ENCODE data around the gene SPTLC3. TPM values are rescaled to one million over a fixed set of nuclear protein-coding genes. Genes with fewer than 3 reads are reported as not detected.
"Not testable (repeated sequence)": the region's sequence is repeated elsewhere in the genome, so short reads cannot be mapped to it uniquely, and the experiment has no call there.

Gene SPTLC3
- total RNA-seq, 4 donors from 2014 or later: 15.9 to 21.9 (median 18.7) TPM

DNA sequence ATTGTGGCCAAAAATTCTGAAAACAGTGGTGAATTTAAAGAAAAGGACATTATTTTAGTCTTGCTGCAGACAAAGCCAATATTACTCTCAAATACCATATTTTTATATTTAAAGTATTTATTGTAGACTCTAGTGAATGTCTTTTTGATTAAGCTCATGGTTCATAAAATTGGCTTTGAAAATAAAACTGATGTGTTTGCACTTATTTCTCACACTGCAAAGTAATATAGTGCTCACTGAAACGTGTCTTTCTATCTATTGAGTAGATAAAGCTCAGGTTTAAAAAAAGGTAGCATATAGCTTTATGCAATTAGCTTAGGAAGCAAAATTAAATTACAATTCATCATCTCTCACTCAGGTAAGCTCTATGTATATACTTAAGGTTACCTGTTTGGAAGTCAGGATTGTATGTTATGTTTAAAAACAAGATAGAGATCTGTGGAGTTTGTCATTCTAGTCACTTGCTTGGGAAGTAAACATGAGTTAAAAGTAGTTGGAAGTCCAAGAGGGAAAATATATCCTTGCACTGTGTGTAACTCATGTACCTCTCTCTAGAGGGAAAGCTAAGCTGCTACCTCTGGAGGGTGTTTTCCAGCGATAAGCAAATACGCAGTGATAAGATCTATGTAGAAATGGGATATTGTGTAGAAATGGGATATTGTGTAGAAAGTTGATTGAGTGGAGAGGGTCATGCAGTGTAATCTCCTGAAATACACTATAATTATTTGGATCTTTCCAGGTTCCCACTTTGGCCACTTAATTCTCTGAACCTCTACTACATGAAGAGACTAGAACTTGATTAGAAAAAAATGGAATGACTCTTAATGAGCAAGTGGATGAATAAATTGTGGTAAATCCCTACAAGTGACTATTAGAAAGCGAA lies 29.9 kb upstream of the SPTLC3 start:
- TF ChIP-seq, protein P1, sequence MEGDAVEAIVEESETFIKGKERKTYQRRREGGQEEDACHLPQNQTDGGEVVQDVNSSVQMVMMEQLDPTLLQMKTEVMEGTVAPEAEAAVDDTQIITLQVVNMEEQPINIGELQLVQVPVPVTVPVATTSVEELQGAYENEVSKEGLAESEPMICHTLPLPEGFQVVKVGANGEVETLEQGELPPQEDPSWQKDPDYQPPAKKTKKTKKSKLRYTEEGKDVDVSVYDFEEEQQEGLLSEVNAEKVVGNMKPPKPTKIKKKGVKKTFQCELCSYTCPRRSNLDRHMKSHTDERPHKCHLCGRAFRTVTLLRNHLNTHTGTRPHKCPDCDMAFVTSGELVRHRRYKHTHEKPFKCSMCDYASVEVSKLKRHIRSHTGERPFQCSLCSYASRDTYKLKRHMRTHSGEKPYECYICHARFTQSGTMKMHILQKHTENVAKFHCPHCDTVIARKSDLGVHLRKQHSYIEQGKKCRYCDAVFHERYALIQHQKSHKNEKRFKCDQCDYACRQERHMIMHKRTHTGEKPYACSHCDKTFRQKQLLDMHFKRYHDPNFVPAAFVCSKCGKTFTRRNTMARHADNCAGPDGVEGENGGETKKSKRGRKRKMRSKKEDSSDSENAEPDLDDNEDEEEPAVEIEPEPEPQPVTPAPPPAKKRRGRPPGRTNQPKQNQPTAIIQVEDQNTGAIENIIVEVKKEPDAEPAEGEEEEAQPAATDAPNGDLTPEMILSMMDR (IDR thresholded peaks at IDR 0.05): no peak
- TF ChIP-seq POLR2A (IDR thresholded peaks at IDR 0.05): no peak

DNA sequence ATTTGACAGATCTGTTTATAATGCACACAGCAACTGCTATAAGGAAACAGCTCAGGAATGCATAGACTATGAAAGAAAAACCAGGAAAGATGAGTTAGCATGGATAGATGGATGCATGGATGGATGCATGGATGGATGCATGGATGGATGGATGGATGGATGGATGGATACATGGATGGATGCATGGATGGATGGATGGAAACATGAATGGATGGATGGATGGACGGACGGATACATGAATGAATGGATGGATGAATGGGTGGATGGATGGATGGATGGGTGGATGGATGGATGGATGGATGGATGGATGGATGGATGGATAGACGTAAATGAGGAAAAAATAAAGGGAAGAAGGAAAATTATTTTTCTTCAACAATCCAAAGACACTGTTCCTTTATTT lies 29.1 kb upstream of the SPTLC3 start:
- not testable (repeated sequence) for H3K27ac ChIP-seq, H3K4me1 ChIP-seq, DNase-seq, H3K4me3 ChIP-seq, H3K9me3 ChIP-seq, H3K27me3 ChIP-seq, H3K36me3 ChIP-seq

More for the DNA sequence above, 29.9 kb upstream of the SPTLC3 start:
- no peaks in the 10 kb centered on the region for H3K36me3 ChIP-seq
- no peaks in the 10 kb centered on the region for H3K27me3 ChIP-seq
- DNase-seq: no peak
- no peaks in the 10 kb centered on the region for H3K9me3 ChIP-seq
- H3K4me3 ChIP-seq: no peak overlapping the region
- no peak overlapping the region for H3K27ac ChIP-seq
- peaks cover 0 to 6% (median 0%) of the 10 kb centered on the region in 4 donors for H3K4me1 ChIP-seq

DNA sequence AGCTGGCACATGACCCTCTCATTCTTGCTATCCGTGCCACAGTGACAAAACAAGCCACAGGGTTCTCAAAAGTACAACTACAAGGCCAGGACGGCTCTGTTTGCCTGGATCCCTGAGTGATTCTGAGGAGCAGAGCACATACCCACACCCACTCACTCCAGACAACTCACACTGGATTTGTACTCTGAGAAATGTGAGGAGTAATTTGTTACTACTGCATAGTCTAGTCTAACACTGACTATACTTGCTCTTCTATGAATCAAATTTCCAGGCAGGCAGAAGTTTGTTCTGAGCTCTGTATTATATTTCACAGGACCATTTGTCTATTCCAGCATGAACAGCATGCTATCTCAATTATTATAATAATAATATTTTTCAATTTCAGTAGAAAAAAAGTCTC lies 26.7 kb upstream of the SPTLC3 start:
- DNase-seq: no peak

DNA sequence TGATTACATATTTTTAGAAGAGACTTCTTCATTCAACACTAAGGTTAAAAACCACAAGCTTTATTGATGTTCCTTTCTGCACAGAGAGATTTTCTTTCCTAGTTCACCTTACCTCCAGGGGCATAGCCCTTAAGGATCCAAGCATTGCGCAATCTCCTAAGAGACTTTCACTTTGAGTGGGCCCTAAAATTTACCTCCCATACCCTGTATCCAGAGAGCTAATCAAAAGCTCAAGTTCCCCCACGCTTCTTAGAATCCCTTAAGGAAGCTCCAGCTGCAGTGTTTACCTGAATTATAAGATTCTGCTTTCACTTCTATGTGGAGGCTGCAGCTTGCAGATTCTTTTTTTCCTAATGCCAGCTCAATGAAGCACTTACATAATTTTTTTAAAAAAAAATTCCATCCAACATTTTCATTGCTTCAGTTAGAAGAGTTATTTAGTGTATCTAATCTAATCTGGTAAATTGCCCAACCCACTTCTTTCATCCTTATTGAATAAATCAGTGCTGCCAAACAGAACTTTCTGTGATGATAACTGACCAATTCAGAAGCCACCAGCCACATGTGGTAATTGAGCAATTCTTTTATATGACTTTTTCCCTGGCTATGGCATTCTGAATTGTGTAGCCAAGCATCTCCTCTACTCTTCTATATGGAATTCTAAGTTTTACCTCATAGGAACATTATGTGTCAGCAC lies 24.6 kb upstream of the SPTLC3 start:
- H3K9me3 ChIP-seq: no peaks in the 10 kb centered on the region
- H3K36me3 ChIP-seq: no peaks in the 10 kb centered on the region
- no peak overlapping the region for H3K4me3 ChIP-seq
- no peak overlapping the region for H3K27ac ChIP-seq
- TF ChIP-seq POLR2A (IDR thresholded peaks at IDR 0.05): no peak
- TF ChIP-seq, protein P1 (IDR thresholded peaks at IDR 0.05): no peak
- no peak for DNase-seq
- no peaks in the 10 kb centered on the region for H3K27me3 ChIP-seq
- no peaks in the 10 kb centered on the region for H3K4me1 ChIP-seq

More for the DNA sequence above, 26.7 kb upstream of the SPTLC3 start:
- Histone ChIP-seq H3K36me3 (no peaks in the 10 kb centered on the region), H3K27ac (no peak overlapping the region), H3K4me3 (no peak overlapping the region), H3K4me1 (peaks cover 0 to 6% (median 0%) of the 10 kb centered on the region in 4 donors), H3K9me3 (no peaks in the 10 kb centered on the region), H3K27me3 (no peaks in the 10 kb centered on the region)
- TF ChIP-seq POLR2A (IDR thresholded peaks at IDR 0.05): no peak
- TF ChIP-seq, protein P1 (IDR thresholded peaks at IDR 0.05): no peak

DNA sequence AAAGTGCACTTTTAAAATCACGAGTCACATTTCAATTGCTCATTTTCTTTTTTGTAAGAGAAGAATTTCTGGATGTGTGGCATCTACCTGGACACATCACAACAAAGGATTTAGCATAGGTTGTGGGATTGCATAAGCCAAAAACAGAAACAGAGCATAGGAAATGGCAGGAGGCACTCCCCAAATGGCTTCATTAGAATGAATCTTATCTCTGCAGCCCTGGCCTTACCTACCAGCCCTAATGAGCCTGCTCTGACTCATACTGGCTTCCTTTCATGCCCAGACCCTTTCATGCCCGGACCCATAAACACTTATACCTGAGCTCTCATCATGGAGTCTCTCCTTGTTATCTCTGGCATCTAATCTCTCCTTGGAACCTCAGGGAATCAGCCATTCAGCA lies 23.9 kb upstream of the SPTLC3 start:
- DNase-seq: no peak
- H3K27ac ChIP-seq: no peak overlapping the region
- TF ChIP-seq, protein P1 (IDR thresholded peaks at IDR 0.05): no peak
- TF ChIP-seq POLR2A (IDR thresholded peaks at IDR 0.05): no peak
- H3K9me3 ChIP-seq: no peaks in the 10 kb centered on the region
- no peaks in the 10 kb centered on the region for H3K27me3 ChIP-seq
- no peaks in the 10 kb centered on the region for H3K4me1 ChIP-seq
- no peaks in the 10 kb centered on the region for H3K36me3 ChIP-seq
- H3K4me3 ChIP-seq: no peak overlapping the region

DNA sequence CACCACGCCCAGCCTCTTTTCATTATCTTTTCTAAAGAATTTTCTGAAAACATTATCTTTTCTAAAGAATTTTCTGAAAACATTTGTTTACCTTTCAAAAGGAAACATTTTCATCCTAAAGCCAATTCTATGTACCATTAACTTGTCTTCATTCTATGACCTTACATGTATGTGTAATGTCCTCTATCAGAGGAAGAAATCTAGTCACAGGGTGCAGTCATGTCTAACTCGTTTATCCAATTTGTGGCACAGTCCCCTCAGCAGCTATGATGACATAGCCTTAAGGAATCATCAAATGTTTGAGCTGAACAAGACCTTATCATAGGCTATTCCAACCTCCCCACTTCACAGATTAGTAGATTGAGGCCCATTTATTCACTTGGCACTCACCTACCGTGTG lies 21.5 kb upstream of the SPTLC3 start:
- H3K4me1 ChIP-seq: no peaks in the 10 kb centered on the region
- H3K27ac ChIP-seq: no peak overlapping the region
- H3K36me3 ChIP-seq: no peaks in the 10 kb centered on the region

More for the DNA sequence above, 21.5 kb upstream of the SPTLC3 start:
- no peaks in the 10 kb centered on the region for H3K9me3 ChIP-seq
- H3K27me3 ChIP-seq: no peaks in the 10 kb centered on the region
- TF ChIP-seq, protein P1 (IDR thresholded peaks at IDR 0.05): no peak
- no peak for TF ChIP-seq POLR2A (IDR thresholded peaks at IDR 0.05)
- no peak for DNase-seq
- H3K4me3 ChIP-seq: no peak overlapping the region

Measured in Peyer's patch (tissue), 4 donors.